Loucy (cell line): ENCODE measurements around the gene HMX2.

Source experiments
- CTCF ChIP-seq: fragments of 200-600 bp; sonication (generic); conservative IDR thresholded peaks from 2 replicates; pipeline ENCODE4 v1.5.1; 2014; ENCODE audit warnings: mild to moderate bottlenecking, antibody characterized with exemption, low read length
- EZH2phosphoT487 ChIP-seq: fragments of 200-600 bp; IDR thresholded peaks from 2 replicates; pipeline ENCODE4 v1.6.1; 2018; ENCODE audit warnings: antibody characterized with exemption, mild to moderate bottlenecking, moderate library complexity, borderline replicate concordance

DNA sequence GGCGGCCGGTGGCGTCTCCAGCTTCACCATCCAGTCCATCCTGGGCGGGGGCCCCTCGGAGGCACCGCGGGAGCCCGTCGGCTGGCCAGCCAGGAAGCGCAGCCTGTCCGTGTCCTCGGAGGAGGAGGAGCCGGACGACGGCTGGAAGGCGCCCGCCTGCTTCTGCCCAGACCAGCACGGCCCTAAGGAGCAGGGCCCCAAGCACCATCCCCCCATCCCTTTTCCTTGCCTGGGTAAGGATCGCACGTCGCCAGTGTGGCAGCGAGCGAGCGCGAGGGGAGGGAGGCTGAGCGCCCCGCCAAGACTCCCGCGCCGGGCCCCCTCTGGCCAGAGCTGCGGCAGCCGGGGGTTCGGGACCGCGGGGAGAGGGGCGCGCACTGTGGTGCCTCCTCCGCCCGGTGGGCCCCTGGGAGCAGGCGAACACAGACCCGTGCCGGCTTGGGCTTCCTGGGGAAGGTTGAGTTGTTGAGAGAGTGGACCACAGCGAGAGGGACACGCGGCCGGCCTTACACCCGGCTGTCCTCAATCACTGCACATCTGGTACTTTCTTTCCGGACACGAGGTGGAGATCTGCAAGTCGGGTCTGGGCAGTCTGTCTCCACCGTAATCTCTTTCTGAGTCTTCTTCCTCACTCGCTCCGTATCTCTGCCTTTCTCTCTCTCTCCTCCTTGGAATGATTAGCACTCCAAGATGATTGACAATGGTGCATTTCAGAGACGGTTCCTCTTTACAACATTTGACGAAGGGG is 652 bp downstream of the HMX2 start:
- no peak for TF ChIP-seq CTCF
- no peak for TF ChIP-seq EZH2phosphoT487
